MM.1S (cell line): ENCODE measurements around the gene ELOVL7.

Experiments
- EZH2 ChIP-seq: fragments of 300-600 bp; sonication (generic); optimal IDR thresholded peaks from 2 replicates; pipeline ENCODE3; 2017; ENCODE audit warnings: low read depth, mild to moderate bottlenecking, antibody characterized with exemption, low read length, mixed read lengths
- EZH2phosphoT487 ChIP-seq: fragments of 300-600 bp; sonication (generic); IDR thresholded peaks from 2 replicates; pipeline ENCODE4 v1.6.1; 2018; ENCODE audit warnings: antibody characterized with exemption, low read length
- TF ChIP-seq, protein P1 (sequence below): fragments of 300-600 bp; sonication (generic); IDR thresholded peaks from 2 replicates; pipeline ENCODE4 v1.5.1; 2016; ENCODE audit warnings: antibody characterized with exemption, low read length, mixed read lengths

DNA sequence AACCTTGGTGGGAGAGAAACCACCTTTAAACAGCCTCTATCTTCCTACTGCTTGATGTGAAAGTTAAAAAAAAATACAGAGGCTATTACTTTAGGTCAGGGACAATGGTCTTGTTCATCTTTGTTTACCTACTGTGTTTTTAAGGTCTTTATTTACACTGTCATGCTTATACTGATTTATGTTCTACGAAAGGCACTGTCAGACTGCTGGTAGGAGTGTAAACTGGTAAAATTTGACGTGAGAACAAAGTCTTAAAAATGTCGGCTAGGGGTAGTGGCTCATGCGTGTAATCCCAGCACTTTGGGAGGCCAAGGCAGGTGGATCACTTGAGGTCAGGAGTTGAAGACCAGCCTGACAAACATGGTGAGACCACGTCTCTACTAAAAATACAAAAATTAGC is 42.1 kb upstream of the ELOVL7 start:
- TF ChIP-seq, protein P1, sequence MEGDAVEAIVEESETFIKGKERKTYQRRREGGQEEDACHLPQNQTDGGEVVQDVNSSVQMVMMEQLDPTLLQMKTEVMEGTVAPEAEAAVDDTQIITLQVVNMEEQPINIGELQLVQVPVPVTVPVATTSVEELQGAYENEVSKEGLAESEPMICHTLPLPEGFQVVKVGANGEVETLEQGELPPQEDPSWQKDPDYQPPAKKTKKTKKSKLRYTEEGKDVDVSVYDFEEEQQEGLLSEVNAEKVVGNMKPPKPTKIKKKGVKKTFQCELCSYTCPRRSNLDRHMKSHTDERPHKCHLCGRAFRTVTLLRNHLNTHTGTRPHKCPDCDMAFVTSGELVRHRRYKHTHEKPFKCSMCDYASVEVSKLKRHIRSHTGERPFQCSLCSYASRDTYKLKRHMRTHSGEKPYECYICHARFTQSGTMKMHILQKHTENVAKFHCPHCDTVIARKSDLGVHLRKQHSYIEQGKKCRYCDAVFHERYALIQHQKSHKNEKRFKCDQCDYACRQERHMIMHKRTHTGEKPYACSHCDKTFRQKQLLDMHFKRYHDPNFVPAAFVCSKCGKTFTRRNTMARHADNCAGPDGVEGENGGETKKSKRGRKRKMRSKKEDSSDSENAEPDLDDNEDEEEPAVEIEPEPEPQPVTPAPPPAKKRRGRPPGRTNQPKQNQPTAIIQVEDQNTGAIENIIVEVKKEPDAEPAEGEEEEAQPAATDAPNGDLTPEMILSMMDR = no peak
- no peak for TF ChIP-seq EZH2phosphoT487
- no peak for TF ChIP-seq EZH2
